AG04450 (cell line): ENCODE results near the gene BRIP1. TPM values are rescaled to one million over a fixed set of nuclear protein-coding genes. Genes with fewer than 3 reads are reported as not detected.

Experiments
- CTCF ChIA-PET: fragments of 300-600, 350-600 bp; formaldehyde crosslinking; extraction: SDS; loops from one replicate; lab custom pipeline; 2022; ENCODE audit warnings: antibody characterized with exemption, inconsistent platforms; lab: Charles Lee
- POLR2A ChIA-PET: fragments of 350-600 bp; formaldehyde crosslinking; extraction: SDS; loops from one replicate; lab custom pipeline; 2021; ENCODE audit warnings: antibody characterized with exemption, inconsistent platforms; lab: Yijun Ruan, JAX
- DNase-seq: peaks from one replicate; pipeline ENCODE4 v3.0.0-alpha.2; 2011; ENCODE audit warnings: low read depth, low spot score
- H3K27ac ChIP-seq: one replicate; pipeline ENCODE4 v1.5.1; 2012; ENCODE audit warnings: low read depth, low read length, control low read depth
- H3K27me3 ChIP-seq: one replicate; pipeline ENCODE4 v1.6.0; 2012; ENCODE audit warnings: low read length; ENCODE audit not compliant: control insufficient read depth, insufficient read depth
- H3K4me3 ChIP-seq: 2 replicates; pipeline ENCODE4 v1.5.1; 2011; ENCODE audit warnings: mild to moderate bottlenecking, low read depth, low read length, control low read depth
- H3K9me3 ChIP-seq: 2 replicates; pipeline ENCODE4 v1.5.1; 2012; ENCODE audit warnings: low read length; ENCODE audit not compliant: control insufficient read depth, insufficient read depth
- polyA plus RNA-seq: library from polyadenylated mRNA; depleted of rRNA; stranded (reverse); fragments of >200 nt; gene quantifications from 2 replicates; pipeline ENCODE4 v1.2.3, GENCODE V29; 2011
- TF ChIP-seq, protein P1 (sequence below): IDR thresholded peaks from 2 replicates; pipeline ENCODE4 v1.5.1; 2011; ENCODE audit warnings: low read depth, low read length, control low read depth, inconsistent platforms

The BRIP1 gene
- polyA plus RNA-seq, 1 experiment, result 5.0 TPM

DNA sequence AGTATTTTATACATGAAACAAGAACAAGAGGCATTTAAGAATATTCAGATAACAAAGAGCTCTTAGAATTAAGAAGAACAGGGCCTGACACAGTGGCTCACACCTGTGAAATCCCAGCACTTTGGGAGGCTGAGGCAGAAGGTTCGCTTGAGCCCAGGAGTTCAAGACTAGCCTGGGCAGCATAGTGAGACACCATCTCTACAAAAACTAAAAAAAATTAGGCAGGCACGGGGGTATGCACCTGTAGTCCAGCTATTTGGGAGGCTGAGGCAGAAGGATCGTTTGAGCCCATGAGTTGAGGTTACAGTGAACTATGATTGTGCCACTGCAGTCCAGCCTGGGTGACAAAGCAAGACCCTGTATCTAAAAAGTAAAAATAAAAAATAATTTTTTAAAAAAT lies 12.5 kb upstream of the BRIP1 start:
- DNase-seq, result no peak
- POLR2A ChIA-PET, result no interaction called here
- TF ChIP-seq, protein P1, sequence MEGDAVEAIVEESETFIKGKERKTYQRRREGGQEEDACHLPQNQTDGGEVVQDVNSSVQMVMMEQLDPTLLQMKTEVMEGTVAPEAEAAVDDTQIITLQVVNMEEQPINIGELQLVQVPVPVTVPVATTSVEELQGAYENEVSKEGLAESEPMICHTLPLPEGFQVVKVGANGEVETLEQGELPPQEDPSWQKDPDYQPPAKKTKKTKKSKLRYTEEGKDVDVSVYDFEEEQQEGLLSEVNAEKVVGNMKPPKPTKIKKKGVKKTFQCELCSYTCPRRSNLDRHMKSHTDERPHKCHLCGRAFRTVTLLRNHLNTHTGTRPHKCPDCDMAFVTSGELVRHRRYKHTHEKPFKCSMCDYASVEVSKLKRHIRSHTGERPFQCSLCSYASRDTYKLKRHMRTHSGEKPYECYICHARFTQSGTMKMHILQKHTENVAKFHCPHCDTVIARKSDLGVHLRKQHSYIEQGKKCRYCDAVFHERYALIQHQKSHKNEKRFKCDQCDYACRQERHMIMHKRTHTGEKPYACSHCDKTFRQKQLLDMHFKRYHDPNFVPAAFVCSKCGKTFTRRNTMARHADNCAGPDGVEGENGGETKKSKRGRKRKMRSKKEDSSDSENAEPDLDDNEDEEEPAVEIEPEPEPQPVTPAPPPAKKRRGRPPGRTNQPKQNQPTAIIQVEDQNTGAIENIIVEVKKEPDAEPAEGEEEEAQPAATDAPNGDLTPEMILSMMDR, result no peak
- CTCF ChIA-PET, result no interaction called here
- no peaks in the 10 kb centered on the region for H3K9me3 ChIP-seq
- no peak overlapping the region for H3K4me3 ChIP-seq
- H3K27me3 ChIP-seq, result no peaks in the 10 kb centered on the region
- H3K27ac ChIP-seq, result no peak overlapping the region

GRCh38 chr17:61875285-61875684 lies 12.0 kb upstream of the BRIP1 start:
- no peak for DNase-seq
- Histone ChIP-seq H3K9me3 (no peaks in the 10 kb centered on the region), H3K4me3 (no peak overlapping the region), H3K27ac (no peak overlapping the region), H3K27me3 (no peaks in the 10 kb centered on the region)
- ChIA-PET POLR2A (no interaction called here), CTCF (no interaction called here)
- TF ChIP-seq, protein P1, result no peak

GRCh38 chr17:61874075-61874474 lies 10.7 kb upstream of the BRIP1 start:
- CTCF ChIA-PET, result interaction anchor here (0.7 kb wide), 1 partner anchor 37 kb away, joined by 3 read pairs; no protein-coding TSS in a partner anchor
- Histone ChIP-seq H3K4me3 (no peak overlapping the region), H3K27me3 (no peaks in the 10 kb centered on the region), H3K27ac (no peak overlapping the region), H3K9me3 (no peaks in the 10 kb centered on the region)
- DNase-seq, result no peak
- POLR2A ChIA-PET, result no interaction called here
- TF ChIP-seq, protein P1, result no peak

DNA sequence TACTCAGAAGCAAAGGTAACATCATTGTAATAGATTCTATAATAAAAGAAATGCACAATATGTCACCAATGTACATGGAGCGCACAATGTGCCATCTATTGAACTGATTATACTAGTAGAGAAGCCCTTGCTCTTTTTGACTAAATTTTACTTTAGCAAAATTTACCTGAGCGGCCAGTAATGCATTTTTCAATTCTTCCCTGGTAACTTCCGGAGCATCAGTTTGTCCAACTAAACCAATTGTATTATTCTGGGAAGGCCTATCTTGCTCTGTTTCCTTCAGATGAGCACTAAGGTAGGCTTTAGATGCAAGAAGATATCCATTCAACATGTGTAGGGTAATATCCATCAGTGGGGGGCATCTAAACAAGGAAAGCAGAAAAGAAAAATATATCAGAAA lies 8.8 kb upstream of the BRIP1 start:
- Histone ChIP-seq H3K27me3 (no peaks in the 10 kb centered on the region), H3K9me3 (no peaks in the 10 kb centered on the region), H3K4me3 (no peak overlapping the region), H3K27ac (no peak overlapping the region)
- TF ChIP-seq, protein P1, result no peak
- CTCF ChIA-PET, result no interaction called here
- no peak for DNase-seq
- POLR2A ChIA-PET, result no interaction called here

- Histone ChIP-seq H3K9me3 (no peaks in the 10 kb centered on the region), H3K4me3 (no peak overlapping the region), H3K27ac (no peak overlapping the region), H3K27me3 (no peaks in the 10 kb centered on the region)
- ChIA-PET CTCF (no interaction called here), POLR2A (no interaction called here)
- TF ChIP-seq, protein P1, result no peak
- no peak for DNase-seq
These were observed 5.8 kb upstream of the BRIP1 start for GRCh38 chr17:61869138-61869537.
